ENCODE results near the gene PPP2R2C. TPM values are rescaled to one million over a fixed set of nuclear protein-coding genes. Genes with fewer than 3 reads are reported as not detected.

The PPP2R2C gene
- total and polyA plus RNA-seq, 9 of the 15 experiments (the other 6 are each of a cell fraction or from before 2014, with no cell fraction given) = 0.04 to 0.06 TPM; not detected in 7

GRCh38 chr4:6449335-6449734, 23.1 kb downstream of the PPP2R2C start:
- POLR2A ChIA-PET = no interaction called here
- in situ Hi-C loops (cut with MboI) = no loop called here
- H3K9ac ChIP-seq (ENCODE audit: insufficient read depth in 1 of 2, low read depth in 2 of 2, low read length in 2 of 2) = no peak overlapping the region

More at GRCh38 chr4:6449335-6449734, 23.1 kb downstream of the PPP2R2C start:
- ATAC-seq (no peak), DNase-seq (ENCODE audit: extremely low read depth in 1 of 4, low spot score in 3 of 4) (no peak), FAIRE-seq (no peak)
- CTCF ChIA-PET (ENCODE audit: low intra/inter-chr PET ratio) = no interaction called here
- WGBS (ENCODE audit: insufficient coverage, low coverage, missing lambda C conversion rate) = 2% methylated on average over 14 of the region's 14 CpGs
- H3K4me2 ChIP-seq (ENCODE audit: insufficient read depth, low read length) = no peak overlapping the region
- intact Hi-C loops (cut with micrococcal nuclease) = no loop called here
- no peak for TF ChIP-seq GATA2 (CRISPR knock-in tag; IDR thresholded peaks at IDR 0.05)
- TF ChIP-seq SMARCE1 (IDR thresholded peaks at IDR 0.05) = no peak
- TF ChIP-seq GTF2F1 (IDR thresholded peaks at IDR 0.05; ENCODE audit: low read depth, low read length) = no peak
- TF ChIP-seq MLX (CRISPR knock-in tag; conservative IDR thresholded peaks at IDR 0.05) = no peak
- no peak for TF ChIP-seq ZNF23 (CRISPR knock-in tag; IDR thresholded peaks at IDR 0.05)
- no peak for TF ChIP-seq THRA (IDR thresholded peaks at IDR 0.05)
- no peak for TF ChIP-seq CEBPB (tag; IDR thresholded peaks at IDR 0.05)
- TF ChIP-seq E4F1 (CRISPR knock-in tag; IDR thresholded peaks at IDR 0.05; ENCODE audit: borderline replicate concordance) = no peak
- no peak for TF ChIP-seq DNMT1 (IDR thresholded peaks at IDR 0.05)
- TF ChIP-seq ZZZ3 (IDR thresholded peaks at IDR 0.05) = no peak
- no peak for TF ChIP-seq NCOR1 (IDR thresholded peaks at IDR 0.05)
- no TSS peak for BruUV-seq (replicated peaks)
- H3K4me3 ChIP-seq = no peak overlapping the region
- H3K27me3 ChIP-seq (ENCODE audit: control insufficient read depth in 2 of 2, insufficient read depth in 2 of 2, low read length in 2 of 2) = peaks cover 28 to 80% of the 10 kb centered on the region in 2 experiments; a peak in 4 of 5 replicates
- H3K79me2 ChIP-seq (ENCODE audit: control insufficient read depth, insufficient read depth, low read length) = no peaks in the 10 kb centered on the region
- H3K9me3 ChIP-seq (replicated peaks; ENCODE audit: control insufficient read depth, insufficient read depth, low read depth, low read length) = no peaks in the 10 kb centered on the region
- H2AFZ ChIP-seq (ENCODE audit: low read depth, low read length) = no peak overlapping the region
- no peaks in the 10 kb centered on the region for H3K36me3 ChIP-seq (ENCODE audit: control insufficient read depth, insufficient read depth, low read length)
- H3K9me1 ChIP-seq (ENCODE audit: control insufficient read depth, insufficient read depth, low read length) = peaks cover 2% of the 10 kb centered on the region
- peaks cover 9% of the 10 kb centered on the region; the same call in 1 of the 2 replicates for H4K20me1 ChIP-seq (replicated peaks; ENCODE audit: control insufficient read depth, insufficient read depth, low read length)
- no peaks in the 10 kb centered on the region for H3K4me1 ChIP-seq (replicated peaks in 1 of 2; ENCODE audit: control insufficient read depth in 2 of 2, insufficient read depth in 2 of 2, low read length in 2 of 2)
- H3K27ac ChIP-seq (ENCODE audit: extremely low read depth, low read depth, low read length) = no peak overlapping the region
